Left renal pelvis (tissue), 4 donors: ENCODE results near the gene PPP2R3A. TPM values are rescaled to one million over a fixed set of nuclear protein-coding genes. Genes with fewer than 3 reads are reported as not detected.

Experiments used
- DNase-seq, 4 donors: peaks; one replicate each; pipeline ENCODE4 v3.0.0-alpha.2; 2013; ENCODE audit warnings: low read depth in 4 of 4, low spot score in 3 of 4
- polyA plus RNA-seq, 4 donors: library from polyadenylated mRNA; unstranded; fragments of 120-200 nt; gene quantifications; one replicate each; pipeline ENCODE4 v1.2.1, GENCODE V29; 2013; ENCODE audit not compliant: insufficient read length in 4 of 4

The PPP2R3A gene
- polyA plus RNA-seq, 4 donors = 17.0 to 24.2 (median 21.0) TPM

DNA sequence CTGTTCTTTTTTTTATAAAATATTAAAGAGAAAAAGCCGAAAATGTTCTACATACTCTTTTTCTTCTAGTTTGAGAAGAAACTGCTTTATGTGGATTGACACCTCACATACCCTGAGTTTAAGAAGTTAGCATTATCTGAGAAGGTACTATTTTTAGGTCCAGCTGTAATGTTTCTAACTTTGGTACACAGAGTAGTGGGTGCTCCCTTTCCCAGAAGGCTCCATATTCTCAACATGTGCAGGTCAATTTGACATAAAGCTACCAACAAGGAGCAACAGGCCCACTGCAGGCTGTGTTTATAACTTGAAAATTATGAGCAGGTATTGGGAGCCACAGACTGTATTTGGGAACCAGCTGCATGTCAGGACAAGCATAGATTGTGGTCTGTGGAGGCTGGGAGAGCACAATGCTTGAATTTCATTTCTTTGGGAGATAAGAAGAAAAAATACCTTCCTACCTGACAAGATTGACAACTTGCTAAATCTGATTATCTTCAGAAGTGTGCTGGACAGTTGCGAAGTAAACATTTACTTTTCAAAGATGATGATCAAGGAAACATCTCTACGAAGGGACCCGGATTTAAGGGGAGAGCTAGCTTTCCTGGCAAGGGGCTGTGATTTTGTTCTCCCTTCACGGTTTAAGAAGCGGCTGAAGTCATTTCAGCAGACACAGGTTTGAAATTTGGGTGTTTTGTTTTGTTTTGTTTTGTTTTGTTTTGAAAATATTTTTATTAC lies 57.2 kb downstream of the PPP2R3A start:
- no peak for DNase-seq

DNA sequence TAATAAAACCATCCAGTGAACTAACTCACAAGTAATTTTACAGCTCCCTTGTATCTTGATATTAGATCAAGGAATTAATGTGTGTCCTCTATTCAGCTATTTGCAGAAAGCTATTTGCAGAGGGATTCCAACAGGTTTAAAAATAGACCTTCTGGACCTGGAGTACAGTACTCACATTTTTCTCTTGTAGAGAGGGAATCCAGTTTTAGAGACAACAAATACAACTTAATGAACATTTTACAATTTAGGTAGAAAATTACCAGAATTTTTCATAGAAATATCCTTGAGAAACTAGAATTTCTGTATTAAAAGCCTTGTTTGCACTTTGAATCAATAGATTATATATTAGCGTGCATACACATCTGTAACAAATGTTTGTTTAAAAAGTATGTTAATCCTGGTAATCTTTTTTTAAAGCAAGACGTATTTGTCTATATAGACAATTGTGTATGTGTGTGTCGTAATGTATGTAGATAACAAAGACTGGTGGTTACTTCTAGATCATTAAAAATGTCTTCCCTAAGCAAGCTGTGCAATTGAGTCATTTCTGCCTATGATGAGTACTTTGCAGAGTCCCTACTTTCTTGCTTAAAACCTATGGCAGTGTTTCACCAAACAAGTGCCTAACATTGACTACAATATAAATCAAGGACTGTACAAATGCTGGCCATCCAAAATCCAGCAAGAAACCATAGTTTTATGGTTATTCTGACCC lies 57.9 kb downstream of the PPP2R3A start:
- DNase-seq = no peak

DNA sequence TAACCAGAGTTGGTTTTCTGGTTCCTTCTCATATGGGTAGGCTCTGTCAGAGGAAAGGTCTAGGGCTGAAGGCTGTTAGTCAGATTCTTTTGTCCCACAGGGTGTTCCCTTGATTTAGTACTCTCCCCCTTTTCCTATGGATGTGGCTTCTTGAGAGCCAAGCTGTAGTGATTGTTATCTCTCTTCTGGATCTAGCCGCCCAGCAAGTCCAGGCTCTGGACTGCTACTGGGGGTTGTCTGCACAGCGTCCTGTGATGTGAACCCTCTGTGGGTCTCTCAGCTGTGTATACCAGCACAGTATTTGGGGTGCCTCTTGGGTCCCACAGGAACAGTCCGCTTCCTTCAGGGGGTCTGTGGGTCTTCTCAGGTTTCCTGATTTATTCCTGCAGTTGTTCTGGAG lies 70.8 kb downstream of the PPP2R3A start:
- DNase-seq = no peak

DNA sequence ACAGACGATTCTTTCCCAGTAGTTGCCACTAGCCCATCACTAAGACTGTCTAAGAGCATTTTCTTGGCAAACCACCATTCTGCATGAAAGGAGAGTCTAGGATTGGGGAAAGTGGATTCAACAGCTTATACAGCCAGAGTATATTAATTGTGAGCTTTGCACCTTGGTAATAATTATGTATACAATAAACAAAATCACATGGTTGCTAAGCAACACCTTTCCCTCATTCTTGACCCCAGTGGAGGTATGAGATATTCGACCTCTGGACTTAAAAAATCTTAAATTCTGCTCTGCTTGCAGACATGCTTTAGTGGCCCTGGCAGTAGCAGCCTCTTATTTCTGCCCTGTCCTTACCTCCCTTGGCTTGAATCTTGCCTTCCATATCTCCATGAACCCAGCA lies 73.1 kb downstream of the PPP2R3A start:
- no peak for DNase-seq

DNA sequence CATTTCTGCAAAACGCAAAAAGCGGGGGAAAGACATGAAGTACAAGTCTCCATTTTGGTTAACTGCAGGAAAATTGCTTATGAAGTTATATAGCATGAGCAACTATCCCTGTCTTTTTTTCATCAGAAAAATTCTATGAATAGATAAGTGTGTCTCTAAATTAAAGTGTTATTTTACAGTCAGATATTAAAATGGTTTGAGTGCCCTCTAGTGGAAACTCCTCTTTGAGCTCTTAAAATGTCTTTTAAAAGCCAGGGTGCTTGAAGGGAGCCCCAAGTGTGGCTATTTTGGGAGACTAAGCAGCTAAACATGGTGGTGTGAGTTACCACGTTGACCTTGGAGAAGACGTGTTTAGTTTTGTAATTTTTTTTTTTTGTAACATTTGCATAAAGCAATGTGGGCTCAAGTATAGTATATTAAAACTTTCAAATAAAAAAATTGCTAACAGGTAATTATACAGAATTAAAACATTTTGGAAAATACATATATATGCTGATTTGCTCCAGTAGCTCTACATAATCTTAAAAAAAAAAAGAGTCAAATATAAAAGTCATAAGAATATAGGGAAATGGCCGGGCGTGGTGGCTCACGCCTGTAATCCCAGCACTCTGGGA lies 77.2 kb downstream of the PPP2R3A start:
- peak in 3 of 4 donors; percentile 22 to 35 (median 27) for DNase-seq

DNA sequence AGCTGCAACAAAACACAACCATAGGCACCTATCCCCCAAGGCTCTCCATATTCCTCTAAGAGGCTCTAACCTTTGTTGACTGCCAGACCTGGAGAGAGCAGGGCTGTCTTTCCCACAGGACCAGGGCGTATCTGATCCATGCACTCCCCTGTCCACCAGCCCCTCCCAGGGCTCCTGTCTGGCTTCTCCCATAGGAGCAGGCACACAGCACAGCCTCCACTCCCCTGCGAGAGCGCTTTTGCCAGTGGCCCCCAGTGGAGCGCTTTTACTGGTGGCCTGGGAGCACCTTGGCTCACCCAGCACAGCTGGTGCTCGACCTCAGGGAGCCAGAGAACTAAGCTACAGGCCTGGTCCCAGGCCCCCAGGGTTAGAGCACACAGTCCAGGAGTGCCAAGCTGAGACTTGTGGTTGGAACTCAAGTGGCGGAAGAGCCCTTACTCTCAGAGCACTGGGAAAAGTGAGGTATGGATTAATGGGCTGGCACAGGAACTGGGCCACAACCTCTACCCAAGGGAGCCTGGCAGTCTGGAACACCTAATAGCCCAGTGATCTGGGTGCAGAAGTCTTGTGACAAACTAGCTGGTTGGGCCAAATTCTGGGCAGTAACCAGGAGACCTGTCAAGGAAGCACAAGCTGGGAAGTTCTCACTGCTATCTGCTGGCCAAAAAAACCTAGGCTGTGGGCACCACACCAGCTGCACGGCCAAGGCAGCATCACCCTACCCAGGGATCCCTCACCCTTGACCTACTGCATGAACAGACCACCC lies 79.6 kb downstream of the PPP2R3A start:
- no peak for DNase-seq

DNA sequence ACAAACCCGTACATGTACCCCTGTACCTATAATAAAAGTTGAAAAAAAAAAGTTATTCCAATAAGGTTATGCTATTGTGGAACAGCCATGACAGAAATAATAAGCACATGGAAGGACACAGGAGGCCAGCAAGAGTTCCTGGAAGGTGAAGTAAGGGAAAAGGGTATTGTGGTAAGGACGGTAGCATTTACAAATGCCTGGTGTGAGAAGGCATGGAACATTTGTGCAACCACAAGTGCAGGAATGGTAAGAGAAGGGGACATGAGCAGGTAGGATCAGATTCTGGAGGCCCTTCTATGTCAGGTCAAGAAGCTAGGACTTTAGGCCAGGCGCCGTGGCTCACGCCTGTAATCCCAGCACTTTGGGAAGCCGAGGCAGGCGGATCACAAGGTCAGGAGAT lies 82.5 kb downstream of the PPP2R3A start:
- no peak for DNase-seq

DNA sequence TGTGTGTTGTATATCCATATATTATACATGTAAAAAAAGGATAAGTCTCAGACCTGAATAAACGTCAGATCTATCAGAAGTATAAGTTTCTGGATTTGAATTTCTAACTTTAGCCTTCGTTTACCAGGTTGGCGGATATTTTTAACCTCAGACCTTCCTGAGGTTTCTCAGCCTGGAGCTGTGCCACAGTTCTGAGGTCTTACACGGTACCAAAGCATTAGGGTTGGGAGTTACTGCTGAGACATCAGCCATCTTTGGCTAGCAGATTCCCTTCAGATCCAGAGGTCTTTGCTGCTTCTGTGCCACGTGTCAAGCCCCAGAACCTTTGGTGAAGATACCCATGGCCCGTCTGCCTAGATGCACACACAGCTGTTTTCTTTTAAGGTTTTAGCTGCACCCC lies 84.7 kb downstream of the PPP2R3A start:
- no peak for DNase-seq

DNA sequence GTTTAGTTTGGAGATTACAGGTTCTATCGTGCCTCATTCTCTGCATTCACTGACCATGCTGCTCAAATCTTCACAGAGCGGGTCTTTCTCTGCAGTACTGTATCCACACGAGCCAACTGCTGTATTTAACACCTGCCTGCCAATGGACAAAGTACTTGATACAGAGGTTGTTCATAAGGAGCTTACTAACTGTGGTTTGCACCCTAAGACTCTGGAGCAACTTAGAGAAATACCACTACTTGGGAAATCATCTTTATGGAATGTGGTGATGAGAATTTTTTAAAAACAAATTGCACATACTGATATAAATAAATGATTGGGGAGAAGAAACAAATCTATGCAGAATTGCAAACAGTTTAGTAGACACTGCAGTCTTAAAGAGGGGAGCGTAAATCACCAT lies 90.0 kb downstream of the PPP2R3A start:
- DNase-seq = no peak

DNA sequence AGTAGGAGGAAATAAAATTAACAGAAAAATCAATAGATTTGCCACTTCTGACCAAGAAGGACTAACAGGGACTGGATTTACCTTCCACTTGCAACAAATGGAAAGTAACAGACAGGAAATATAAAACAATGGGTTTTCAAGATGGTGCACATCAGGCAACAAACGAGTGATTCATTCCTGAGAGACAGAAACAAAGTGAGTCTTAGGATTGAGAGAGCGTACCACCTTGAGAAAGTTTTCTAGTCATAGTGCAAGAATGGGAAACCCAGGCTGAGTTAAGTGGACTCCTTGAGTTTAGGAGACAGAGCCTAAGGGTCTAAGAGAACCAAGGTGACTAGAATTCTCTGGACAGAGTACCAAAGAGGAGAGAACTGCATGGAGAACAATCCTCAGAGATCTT lies 101.7 kb downstream of the PPP2R3A start:
- DNase-seq = no peak

DNA sequence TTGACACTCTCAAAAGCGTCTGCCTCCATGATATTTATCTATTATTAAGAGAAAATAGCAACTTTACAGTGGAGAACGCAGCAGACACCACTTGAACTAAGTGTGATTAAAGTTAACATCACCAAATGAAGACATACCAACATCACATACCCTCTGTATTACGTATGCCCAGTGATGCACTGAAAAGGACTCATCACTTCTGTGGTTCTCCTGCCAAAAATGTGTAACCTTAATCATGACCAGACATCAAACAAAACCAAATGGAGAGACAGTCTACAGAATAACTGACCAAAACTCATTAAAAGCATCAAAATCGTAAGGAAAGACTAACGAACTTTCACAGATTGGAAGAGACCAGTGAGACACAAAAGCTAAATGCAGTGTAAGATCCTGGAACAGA lies 103.2 kb downstream of the PPP2R3A start:
- DNase-seq = no peak

DNA sequence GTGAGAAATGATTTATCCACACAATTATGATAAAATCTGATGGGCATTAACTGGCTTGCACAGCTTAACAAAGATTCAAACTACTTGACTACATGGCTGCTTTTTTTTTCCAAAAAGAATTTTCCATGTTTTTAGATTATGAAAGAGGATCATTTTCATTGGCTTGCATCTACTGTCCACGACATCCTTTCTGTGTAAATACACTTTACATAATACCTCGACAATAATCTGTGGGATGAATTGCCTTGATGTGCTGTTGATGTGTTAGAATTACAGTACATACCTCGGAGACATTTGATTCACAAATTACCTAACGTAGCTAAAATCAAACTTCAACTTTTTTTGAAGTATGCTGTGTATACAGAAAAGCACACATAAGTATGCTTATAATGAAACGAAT lies 104.4 kb downstream of the PPP2R3A start:
- DNase-seq = no peak

DNA sequence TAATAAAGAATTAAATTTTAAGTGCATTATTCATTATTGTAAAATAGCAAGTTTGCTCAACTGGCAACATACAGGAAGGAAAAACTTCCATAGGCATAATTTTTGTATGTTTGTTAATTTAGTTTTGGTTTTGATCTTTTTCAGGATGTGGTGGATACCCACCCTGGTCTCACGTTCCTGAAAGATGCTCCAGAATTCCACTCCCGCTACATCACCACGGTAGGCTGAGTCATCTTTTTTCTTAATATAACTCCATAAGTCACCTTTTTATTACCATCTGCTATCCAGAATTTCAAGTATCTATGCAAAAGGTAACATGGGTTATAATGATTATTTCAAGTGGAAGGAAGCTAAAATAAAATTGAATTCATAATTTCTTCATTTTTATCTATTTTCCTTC lies 104.8 kb downstream of the PPP2R3A start:
- no peak for DNase-seq

DNA sequence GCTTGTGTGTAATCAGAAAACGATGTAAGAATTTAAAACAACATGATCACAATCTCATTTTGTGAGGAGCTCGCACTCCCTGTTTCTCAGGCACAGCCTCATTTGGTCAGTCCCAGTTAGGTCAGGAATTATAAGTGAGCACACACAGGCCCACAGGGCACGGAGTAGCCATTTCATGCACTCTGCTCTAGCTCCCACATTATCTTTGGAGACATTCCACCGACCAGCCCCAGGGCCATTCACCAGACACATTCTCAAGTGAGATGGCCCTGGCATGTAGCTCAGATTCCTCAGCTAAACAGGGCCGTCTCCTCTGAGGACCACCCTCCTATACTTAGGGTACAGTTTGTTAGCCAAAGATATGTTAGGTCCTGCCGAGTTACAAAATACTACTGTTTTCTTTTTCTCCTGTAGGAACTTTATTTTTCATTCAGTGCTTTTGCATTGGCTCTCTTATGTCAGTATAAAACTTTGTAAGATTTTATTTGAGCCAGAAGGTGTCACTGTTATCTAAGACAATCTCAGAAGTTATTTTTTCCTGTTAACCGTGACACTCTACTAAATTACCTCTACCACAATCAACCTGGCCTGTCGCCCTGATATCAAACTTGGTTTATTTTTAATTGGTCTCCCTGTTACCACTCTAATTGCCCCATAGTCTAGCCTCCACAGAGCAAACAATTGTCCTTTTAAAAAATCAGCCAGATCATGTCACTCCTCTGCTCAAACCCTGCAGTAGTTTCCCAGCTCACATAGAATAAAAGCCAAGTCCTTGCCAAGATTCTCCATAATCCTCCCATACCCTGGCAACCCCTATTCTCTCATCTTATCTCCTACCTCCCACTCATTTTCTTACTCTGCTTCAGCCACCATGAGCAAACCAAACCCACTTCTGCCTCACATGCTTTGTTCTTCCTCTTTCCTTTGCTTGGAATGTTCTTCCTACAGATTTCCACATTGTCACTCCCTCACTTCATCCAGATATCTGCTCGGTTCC lies 105.7 kb downstream of the PPP2R3A start:
- no peak for DNase-seq

DNA sequence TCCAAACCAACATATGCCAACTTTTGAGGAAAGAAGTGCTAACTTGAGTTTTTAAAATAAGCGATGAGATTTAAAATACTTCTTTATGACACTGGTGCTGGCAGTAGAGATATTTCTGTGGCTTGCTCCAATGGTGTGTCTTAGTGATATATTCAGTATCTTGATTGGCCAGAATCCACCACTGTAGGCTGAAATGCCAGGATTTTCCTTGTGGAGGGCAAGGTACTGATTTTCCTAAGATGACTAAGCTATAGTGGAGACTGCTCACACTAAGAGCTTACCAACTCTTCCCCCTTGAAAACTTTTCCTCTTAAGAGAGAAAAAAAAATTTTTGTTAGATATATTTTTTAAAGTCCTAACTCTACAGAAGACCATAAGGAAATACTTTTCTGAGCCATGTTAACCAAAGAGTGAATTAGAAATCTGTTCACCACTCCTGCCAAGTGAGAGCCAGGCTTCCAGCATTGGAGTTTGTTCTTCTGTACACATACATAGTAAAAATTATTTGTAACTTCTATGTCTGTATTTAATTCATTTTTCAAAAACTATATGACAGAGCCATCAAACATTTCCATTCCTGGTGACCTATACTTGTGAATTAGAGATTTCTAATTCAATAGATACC lies 109.1 kb downstream of the PPP2R3A start:
- no peak for DNase-seq

DNA sequence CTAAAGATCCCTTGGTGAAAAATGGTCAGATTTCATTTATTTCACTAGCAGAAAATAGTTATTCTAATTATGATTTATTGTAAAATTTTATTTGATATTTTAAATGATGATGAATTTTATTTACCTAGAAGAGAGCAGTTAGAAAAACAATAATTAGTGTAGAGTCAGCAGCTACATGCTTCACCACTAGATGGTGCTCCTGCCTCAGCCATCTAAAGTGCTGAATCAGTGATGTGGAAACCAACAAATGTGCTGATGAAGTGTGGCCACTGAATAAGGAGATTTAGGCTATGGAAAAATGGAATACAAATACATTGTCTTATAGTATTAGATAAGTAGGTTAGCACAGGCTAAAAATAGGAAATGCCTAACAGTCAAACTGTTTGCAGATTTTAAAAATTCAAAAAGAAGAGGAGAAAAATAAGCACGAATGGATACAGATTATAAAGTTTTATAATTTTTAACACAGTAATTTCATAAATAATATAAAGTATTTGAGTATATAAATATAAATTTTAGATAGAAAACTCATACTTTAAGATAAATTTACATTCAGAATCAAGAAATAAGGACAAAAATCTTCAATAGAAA lies 109.8 kb downstream of the PPP2R3A start:
- peak; percentile 43 to 74 (median 56) for DNase-seq

DNA sequence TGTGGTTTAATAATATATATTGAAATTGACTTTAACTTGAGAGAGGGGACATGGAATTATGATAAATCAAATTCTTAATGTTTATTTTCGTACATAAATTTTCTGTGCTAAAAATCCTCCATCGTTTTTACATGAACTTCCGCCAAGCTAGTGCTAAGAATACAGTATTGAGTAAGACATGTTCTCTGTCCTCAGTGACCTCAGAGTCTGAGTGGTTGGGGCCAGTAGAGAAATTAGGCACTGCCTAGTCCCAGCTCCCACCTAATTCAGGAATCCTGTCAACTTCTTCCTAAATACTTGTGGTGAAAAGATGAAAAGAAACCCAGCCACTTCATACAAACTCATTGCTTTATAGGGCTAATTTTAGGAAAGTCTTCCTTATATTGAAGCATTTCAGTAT lies 110.3 kb downstream of the PPP2R3A start:
- DNase-seq = no peak

DNA sequence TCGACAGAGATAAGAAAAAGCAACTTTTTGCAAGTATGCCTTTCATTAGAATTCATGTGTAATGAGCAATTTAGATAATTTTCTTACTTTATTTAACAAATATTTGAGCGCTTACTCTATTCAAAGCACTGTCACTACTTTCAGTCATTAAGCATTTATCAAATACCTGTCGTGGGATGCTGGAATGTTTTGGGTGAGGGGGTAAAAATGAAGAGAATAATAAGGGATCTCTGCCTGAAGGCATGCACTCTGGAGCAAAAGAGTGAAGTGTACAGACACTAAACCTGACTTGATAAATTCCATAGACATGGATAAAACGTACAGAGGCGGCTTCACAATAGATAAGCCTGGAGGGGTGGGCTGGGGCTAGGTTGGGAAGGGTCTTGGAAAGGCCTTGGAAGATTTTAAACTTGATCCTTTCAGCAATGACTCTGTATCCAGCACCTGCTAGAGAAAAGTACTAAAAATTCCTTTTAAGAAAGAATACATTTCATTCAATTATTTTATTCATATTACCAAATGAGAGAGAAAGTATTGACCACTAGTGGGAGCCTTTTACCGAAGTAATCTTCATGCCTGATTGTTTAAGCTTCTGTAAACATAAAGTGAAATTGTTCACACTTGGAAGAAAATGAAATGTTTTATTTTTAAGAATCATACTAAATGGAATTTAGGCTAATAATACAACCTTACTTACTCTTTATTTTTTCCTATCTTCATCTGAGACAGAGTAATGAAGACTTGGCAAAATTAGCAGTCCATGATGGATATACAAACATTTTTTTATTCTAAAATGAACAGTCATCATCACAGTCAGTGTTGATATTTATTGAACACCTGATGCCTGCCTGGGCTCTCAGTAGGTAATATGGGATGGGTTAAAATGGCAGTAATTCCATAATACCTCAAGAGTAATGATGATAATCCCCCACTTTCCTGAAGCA lies 113.2 kb downstream of the PPP2R3A start:
- DNase-seq = no peak
